SK-N-SH (cell line): Measurements from ENCODE around the gene POLR3H. TPM values are rescaled to one million over a fixed set of nuclear protein-coding genes. Genes with fewer than 3 reads are reported as not detected.
A peak's percentile ranks its signal among the peaks of the same experiment; 100 is the strongest.

Source experiments
- CTCF ChIA-PET: fragments of 300-600, 350-600 bp; formaldehyde crosslinking; extraction: SDS; loops from one replicate; lab custom pipeline; 2021; lab: Yijun Ruan, JAX
- POLR2A ChIA-PET: fragments of 350-600 bp; sonication (Branson Sonifier 250); formaldehyde crosslinking; extraction: SDS; loops from one replicate; lab custom pipeline; 2020; ENCODE audit warnings: antibody characterized with exemption, inconsistent platforms; lab: Yijun Ruan, JAX
- DNase-seq: peaks from one replicate; pipeline ENCODE4 v3.0.0; 2012
- H2AFZ ChIP-seq: fragments of 200-600 bp; sonication (generic); 2 replicates; pipeline ENCODE4 v1.8.1; 2016; ENCODE audit warnings: antibody characterized with exemption, mild to moderate bottlenecking, low read depth
- H3F3A ChIP-seq: fragments of 200-600 bp; sonication (generic); replicated peaks from 2 replicates; pipeline ENCODE3; 2016; ENCODE audit warnings: antibody characterized with exemption, mild to moderate bottlenecking; ENCODE audit not compliant: insufficient read depth
- H3K27ac ChIP-seq, 2 experiments: fragments of 200-500 bp in 1 of 2; fragments of 200-600 bp in 1 of 2; sonication (Bioruptor generic) in 1 of 2; sonication (generic), shearing (Covaris generic) in 1 of 2; 2 replicates each; pipeline versions ENCODE4 v1.5.1 to v1.6.1; 2014 to 2016; ENCODE audit warnings: low read depth in 2 of 2, inconsistent platforms in 1 of 2, low read length in 1 of 2, mild to moderate bottlenecking in 1 of 2, mixed read lengths in 1 of 2
- H3K27me3 ChIP-seq: fragments of 200-600 bp; sonication (generic), shearing (Covaris generic); 2 replicates; pipeline ENCODE4 v1.6.1; 2016; ENCODE audit warnings: mixed run types; ENCODE audit not compliant: insufficient read depth
- H3K36me3 ChIP-seq, 2 experiments: fragments of 200-500 bp in 1 of 2; fragments of 200-600 bp in 1 of 2; sonication (Bioruptor generic) in 1 of 2; sonication (generic) in 1 of 2; replicated peaks in 1 of 2; 2 replicates each; pipeline versions ENCODE3 to v1.5.1; 2014 to 2016; ENCODE audit warnings: low read length in 1 of 2, mild to moderate bottlenecking in 1 of 2; ENCODE audit not compliant: insufficient read depth in 2 of 2, control insufficient read depth in 1 of 2
- H3K4me1 ChIP-seq, 2 experiments: fragments of 200-500 bp in 1 of 2; fragments of 200-600 bp in 1 of 2; sonication (Bioruptor generic) in 1 of 2; sonication (generic), shearing (Covaris generic) in 1 of 2; 2 replicates each; pipeline versions ENCODE4 v1.5.1 to v1.6.1; 2014 to 2016; ENCODE audit warnings: low read depth in 1 of 2, low read length in 1 of 2, mixed run types in 1 of 2; ENCODE audit not compliant: insufficient read depth in 2 of 2, control insufficient read depth in 1 of 2
- H3K4me2 ChIP-seq: fragments of 200-600 bp; sonication (generic), shearing (Covaris generic); 2 replicates; pipeline ENCODE4 v1.6.1; 2017; ENCODE audit warnings: mixed run types
- H3K4me3 ChIP-seq, 2 experiments: fragments of 200-500 bp in 1 of 2; fragments of 200-600 bp in 1 of 2; sonication (Bioruptor generic) in 1 of 2; sonication (generic), shearing (Covaris generic) in 1 of 2; 2 replicates each; pipeline versions ENCODE4 v1.5.1 to v1.8.1; 2014 to 2016; ENCODE audit warnings: low read depth in 2 of 2, inconsistent platforms in 1 of 2, low read length in 1 of 2, mild to moderate bottlenecking in 1 of 2, mixed read lengths in 1 of 2, moderate library complexity in 1 of 2
- H3K79me2 ChIP-seq: fragments of 200-600 bp; sonication (generic); 2 replicates; pipeline ENCODE4 v1.8.1; 2017; ENCODE audit warnings: mild to moderate bottlenecking; ENCODE audit not compliant: insufficient read depth
- H3K9ac ChIP-seq: fragments of 200-600 bp; sonication (generic); 2 replicates; pipeline ENCODE4 v1.6.1; 2017; ENCODE audit warnings: mixed run types
- H3K9me2 ChIP-seq: fragments of 200-600 bp; sonication (generic); 2 replicates; pipeline ENCODE4 v1.6.1; 2017; ENCODE audit warnings: mixed run types
- H3K9me3 ChIP-seq: fragments of 200-600 bp; sonication (generic); 2 replicates; pipeline ENCODE4 v1.6.1; 2017; ENCODE audit warnings: mixed run types, mild to moderate bottlenecking, moderate library complexity
- H4K20me1 ChIP-seq: fragments of 200-600 bp; sonication (generic); 2 replicates; pipeline ENCODE4 v1.6.1; 2017; ENCODE audit warnings: mild to moderate bottlenecking, mixed run types; ENCODE audit not compliant: insufficient read depth
- CHD2 ChIP-seq: fragments of 150-350 bp; IDR thresholded peaks from 2 replicates; pipeline ENCODE4 v1.6.1; 2018; ENCODE audit warnings: low read length; ENCODE audit not compliant: partially characterized antibody
- EP300 ChIP-seq, 2 experiments: IDR thresholded peaks; 2 replicates each; pipeline versions ENCODE4 v1.4.0 to v1.6.1; 2012; ENCODE audit warnings: borderline replicate concordance in 1 of 2, low read depth in 1 of 2, low read length in 1 of 2
- EZH2phosphoT487 ChIP-seq: fragments of 200-600 bp; sonication (generic); IDR thresholded peaks from 2 replicates; pipeline ENCODE4 v1.6.1; 2017; ENCODE audit warnings: low read depth, mixed run types, mild to moderate bottlenecking, antibody characterized with exemption, moderate library complexity, borderline replicate concordance
- FOXM1 ChIP-seq: IDR thresholded peaks from 2 replicates; pipeline ENCODE4 v1.4.0; 2012; ENCODE audit warnings: low read depth, mild to moderate bottlenecking
- GABPA ChIP-seq: IDR thresholded peaks from 2 replicates; pipeline ENCODE4 v1.4.0; 2012; ENCODE audit warnings: low read depth, mild to moderate bottlenecking
- GATA2 ChIP-seq: sonication (generic); formaldehyde crosslinking; IDR thresholded peaks from 2 replicates; pipeline ENCODE4 v1.5.0; 2020; ENCODE audit warnings: mild to moderate bottlenecking, missing genetic modification reagents
- MEF2A ChIP-seq: IDR thresholded peaks from 2 replicates; pipeline ENCODE4 v1.4.0; 2012; ENCODE audit warnings: low read depth, borderline replicate concordance
- POLR2AphosphoS5 ChIP-seq: IDR thresholded peaks from 2 replicates; pipeline ENCODE4 v1.6.1; 2012; ENCODE audit warnings: low read depth, low read length
- RAD21 ChIP-seq: IDR thresholded peaks from 2 replicates; pipeline ENCODE4 v1.6.1; 2012; ENCODE audit warnings: mild to moderate bottlenecking, low read length
- RCOR1 ChIP-seq: fragments of 150-350 bp; IDR thresholded peaks from 2 replicates; pipeline ENCODE4 v1.6.1; 2017; ENCODE audit warnings: antibody characterized with exemption, low read length
- SIN3A ChIP-seq: IDR thresholded peaks from 2 replicates; pipeline ENCODE4 v1.6.1; 2012; ENCODE audit warnings: low read depth, mild to moderate bottlenecking, low read length, moderate library complexity, borderline replicate concordance
- SMC3 ChIP-seq: IDR thresholded peaks from 2 replicates; pipeline ENCODE4 v1.6.1; 2012; ENCODE audit warnings: low read depth, low read length, improper control_type of control experiment
- TAF1 ChIP-seq: IDR thresholded peaks from 2 replicates; pipeline ENCODE4 v1.6.1; 2012; ENCODE audit warnings: low read depth, mild to moderate bottlenecking, low read length, moderate library complexity, borderline replicate concordance
- TCF12 ChIP-seq: IDR thresholded peaks from 2 replicates; pipeline ENCODE4 v1.4.0; 2012
- TEAD4 ChIP-seq: IDR thresholded peaks from 2 replicates; pipeline ENCODE4 v1.4.0; 2012; ENCODE audit warnings: mild to moderate bottlenecking, borderline replicate concordance; ENCODE audit not compliant: insufficient read depth
- YY1 ChIP-seq: IDR thresholded peaks from 2 replicates; pipeline ENCODE4 v1.4.0; 2012; ENCODE audit warnings: low read depth, mild to moderate bottlenecking
- WGBS: methylation state at CpG from one replicate; pipeline ENCODE4 v1.1.6; 2017; ENCODE audit warnings: low lambda C conversion rate; 5-methylcytosine and 5-hydroxymethylcytosine counted together
- polyA plus RNA-seq, 3 experiments: library from polyadenylated mRNA; depleted of rRNA; stranded (reverse); fragments of >200 nt; gene quantifications; 2 replicates each; pipeline ENCODE4 v1.2.3, GENCODE V29; 2012
- TF ChIP-seq, protein P1 (sequence below): fragments of 150-350 bp; IDR thresholded peaks from 2 replicates; pipeline ENCODE4 v1.6.1; 2017; ENCODE audit warnings: antibody characterized with exemption, low read length, low read depth, borderline replicate concordance
- TF ChIP-seq, protein P2 (sequence below): IDR thresholded peaks from 2 replicates; pipeline ENCODE4 v1.6.1; 2012; ENCODE audit warnings: mild to moderate bottlenecking, low read depth, low read length, moderate library complexity
- TF ChIP-seq, protein P3 (sequence below): IDR thresholded peaks from 2 replicates; pipeline ENCODE4; 2012
- TF ChIP-seq, protein P4 (sequence below): IDR thresholded peaks from 2 replicates; pipeline ENCODE4 v1.4.0; 2012; ENCODE audit warnings: low read depth, borderline replicate concordance

The POLR3H gene
- polyA plus RNA-seq, 1 of the 3 experiments (the other 2 are of a cell fraction): 22.9 TPM

DNA sequence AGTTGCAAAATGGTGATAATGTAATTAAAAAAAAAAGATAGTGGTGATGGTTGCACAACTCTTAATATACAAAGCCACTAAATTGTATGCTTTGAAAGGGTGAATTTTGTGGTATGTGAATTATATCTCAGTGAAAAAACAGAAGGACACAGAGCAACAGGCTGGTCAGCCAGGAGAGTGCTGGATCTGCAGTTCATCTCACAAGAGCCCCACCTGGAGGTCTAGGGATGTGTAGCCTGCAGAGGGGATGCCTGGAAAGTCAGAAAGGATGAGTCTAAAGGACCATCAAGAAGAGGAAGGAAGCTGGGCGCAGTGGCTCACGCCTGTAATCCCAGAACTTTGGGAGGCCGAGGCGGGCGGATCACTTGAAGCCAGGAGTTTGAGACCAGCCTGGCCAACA lies 9.0 kb downstream of the POLR3H start:
- Histone ChIP-seq H3K27me3 (no peaks in the 10 kb centered on the region), H3K4me3 (no peak overlapping the region), H2AFZ (no peak overlapping the region), H3K4me2 (no peak overlapping the region), H3K27ac (no peak overlapping the region), H3K79me2 (peaks cover 12% of the 10 kb centered on the region), H3K9me2 (no peaks in the 10 kb centered on the region), H3K9ac (no peak overlapping the region), H3K4me1 (no peaks in the 10 kb centered on the region; a peak in 1 of 4 replicates), H3K9me3 (no peaks in the 10 kb centered on the region), H4K20me1 (no peaks in the 10 kb centered on the region), H3K36me3 (peaks cover 0 to 9% of the 10 kb centered on the region in 2 experiments), H3F3A (no peaks in the 10 kb centered on the region)
- TF ChIP-seq YY1: no peak
- no peak for TF ChIP-seq POLR2AphosphoS5
- TF ChIP-seq GATA2 (CRISPR knock-in tag): no peak
- TF ChIP-seq, protein P1, sequence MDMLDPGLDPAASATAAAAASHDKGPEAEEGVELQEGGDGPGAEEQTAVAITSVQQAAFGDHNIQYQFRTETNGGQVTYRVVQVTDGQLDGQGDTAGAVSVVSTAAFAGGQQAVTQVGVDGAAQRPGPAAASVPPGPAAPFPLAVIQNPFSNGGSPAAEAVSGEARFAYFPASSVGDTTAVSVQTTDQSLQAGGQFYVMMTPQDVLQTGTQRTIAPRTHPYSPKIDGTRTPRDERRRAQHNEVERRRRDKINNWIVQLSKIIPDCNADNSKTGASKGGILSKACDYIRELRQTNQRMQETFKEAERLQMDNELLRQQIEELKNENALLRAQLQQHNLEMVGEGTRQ: no peak
- no peak for TF ChIP-seq TCF12
- TF ChIP-seq RAD21: no peak
- TF ChIP-seq GABPA: no peak
- TF ChIP-seq TEAD4: no peak
- TF ChIP-seq EP300 (IDR thresholded peaks at IDR 0.05; ENCODE audit: borderline replicate concordance in 1 of 2, low read depth in 1 of 2, low read length in 1 of 2): no peak
- TF ChIP-seq FOXM1: no peak
- TF ChIP-seq, protein P2, sequence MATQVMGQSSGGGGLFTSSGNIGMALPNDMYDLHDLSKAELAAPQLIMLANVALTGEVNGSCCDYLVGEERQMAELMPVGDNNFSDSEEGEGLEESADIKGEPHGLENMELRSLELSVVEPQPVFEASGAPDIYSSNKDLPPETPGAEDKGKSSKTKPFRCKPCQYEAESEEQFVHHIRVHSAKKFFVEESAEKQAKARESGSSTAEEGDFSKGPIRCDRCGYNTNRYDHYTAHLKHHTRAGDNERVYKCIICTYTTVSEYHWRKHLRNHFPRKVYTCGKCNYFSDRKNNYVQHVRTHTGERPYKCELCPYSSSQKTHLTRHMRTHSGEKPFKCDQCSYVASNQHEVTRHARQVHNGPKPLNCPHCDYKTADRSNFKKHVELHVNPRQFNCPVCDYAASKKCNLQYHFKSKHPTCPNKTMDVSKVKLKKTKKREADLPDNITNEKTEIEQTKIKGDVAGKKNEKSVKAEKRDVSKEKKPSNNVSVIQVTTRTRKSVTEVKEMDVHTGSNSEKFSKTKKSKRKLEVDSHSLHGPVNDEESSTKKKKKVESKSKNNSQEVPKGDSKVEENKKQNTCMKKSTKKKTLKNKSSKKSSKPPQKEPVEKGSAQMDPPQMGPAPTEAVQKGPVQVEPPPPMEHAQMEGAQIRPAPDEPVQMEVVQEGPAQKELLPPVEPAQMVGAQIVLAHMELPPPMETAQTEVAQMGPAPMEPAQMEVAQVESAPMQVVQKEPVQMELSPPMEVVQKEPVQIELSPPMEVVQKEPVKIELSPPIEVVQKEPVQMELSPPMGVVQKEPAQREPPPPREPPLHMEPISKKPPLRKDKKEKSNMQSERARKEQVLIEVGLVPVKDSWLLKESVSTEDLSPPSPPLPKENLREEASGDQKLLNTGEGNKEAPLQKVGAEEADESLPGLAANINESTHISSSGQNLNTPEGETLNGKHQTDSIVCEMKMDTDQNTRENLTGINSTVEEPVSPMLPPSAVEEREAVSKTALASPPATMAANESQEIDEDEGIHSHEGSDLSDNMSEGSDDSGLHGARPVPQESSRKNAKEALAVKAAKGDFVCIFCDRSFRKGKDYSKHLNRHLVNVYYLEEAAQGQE: no peak
- no peak for TF ChIP-seq RCOR1
- DNase-seq: peak; percentile 30
- CTCF ChIA-PET: interaction anchor here (1.3 kb wide), 2 partner anchors 9 kb away, joined by 4 to 7 read pairs; partner anchors contain the start of gene POLR3H
- POLR2A ChIA-PET: no interaction called here
- WGBS: 89% methylated on average over 5 of the region's 5 CpGs

DNA sequence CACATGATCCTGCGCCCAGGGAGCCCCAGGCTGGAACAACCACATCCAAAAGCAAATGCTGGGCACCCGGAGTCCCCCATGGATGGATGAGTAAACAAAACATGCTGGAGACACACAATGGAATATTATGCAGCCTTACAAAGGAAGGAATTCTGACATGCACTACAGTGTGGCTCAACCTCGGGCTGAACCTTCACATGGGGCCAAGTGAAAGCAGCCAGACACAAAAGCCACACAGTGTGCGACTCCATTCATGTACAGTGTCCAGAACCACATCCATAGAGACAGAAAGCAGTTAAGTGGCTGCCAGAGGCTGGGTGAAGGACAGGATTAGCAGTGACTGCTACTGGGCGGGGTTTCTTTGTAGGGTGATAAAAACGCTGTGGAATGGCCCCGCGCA lies 10.1 kb downstream of the POLR3H start:
- WGBS: 98% methylated on average over 6 of the region's 8 CpGs
- H3K79me2 ChIP-seq: peaks cover 5% of the 10 kb centered on the region; the same call in 1 of the 2 replicates
- no peak overlapping the region for H3K4me2 ChIP-seq
- peaks cover 0 to 9% of the 10 kb centered on the region in 2 experiments for H3K36me3 ChIP-seq
- POLR2A ChIA-PET: no interaction called here
- no peaks in the 10 kb centered on the region for H4K20me1 ChIP-seq
- no peak overlapping the region for H3K9ac ChIP-seq
- no peak overlapping the region for H3K27ac ChIP-seq
- H2AFZ ChIP-seq: no peak overlapping the region
- no peaks in the 10 kb centered on the region for H3F3A ChIP-seq
- CTCF ChIA-PET: no interaction called here
- no peaks in the 10 kb centered on the region for H3K9me3 ChIP-seq
- H3K4me3 ChIP-seq: no peak overlapping the region
- DNase-seq: no peak
- H3K9me2 ChIP-seq: no peaks in the 10 kb centered on the region
- no peaks in the 10 kb centered on the region; a peak in 1 of 4 replicates for H3K4me1 ChIP-seq
- no peaks in the 10 kb centered on the region for H3K27me3 ChIP-seq
- TF ChIP-seq CHD2: no peak
- TF ChIP-seq, protein P3, sequence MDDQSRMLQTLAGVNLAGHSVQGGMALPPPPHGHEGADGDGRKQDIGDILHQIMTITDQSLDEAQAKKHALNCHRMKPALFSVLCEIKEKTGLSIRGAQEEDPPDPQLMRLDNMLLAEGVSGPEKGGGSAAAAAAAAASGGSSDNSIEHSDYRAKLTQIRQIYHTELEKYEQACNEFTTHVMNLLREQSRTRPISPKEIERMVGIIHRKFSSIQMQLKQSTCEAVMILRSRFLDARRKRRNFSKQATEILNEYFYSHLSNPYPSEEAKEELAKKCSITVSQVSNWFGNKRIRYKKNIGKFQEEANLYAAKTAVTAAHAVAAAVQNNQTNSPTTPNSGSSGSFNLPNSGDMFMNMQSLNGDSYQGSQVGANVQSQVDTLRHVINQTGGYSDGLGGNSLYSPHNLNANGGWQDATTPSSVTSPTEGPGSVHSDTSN: no peak
- no peak for TF ChIP-seq GATA2 (CRISPR knock-in tag)
- TF ChIP-seq SMC3: no peak
- TF ChIP-seq POLR2AphosphoS5: no peak
- TF ChIP-seq EZH2phosphoT487: no peak
- TF ChIP-seq TAF1: no peak
- no peak for TF ChIP-seq RAD21
- TF ChIP-seq YY1: no peak
- TF ChIP-seq, protein P4, sequence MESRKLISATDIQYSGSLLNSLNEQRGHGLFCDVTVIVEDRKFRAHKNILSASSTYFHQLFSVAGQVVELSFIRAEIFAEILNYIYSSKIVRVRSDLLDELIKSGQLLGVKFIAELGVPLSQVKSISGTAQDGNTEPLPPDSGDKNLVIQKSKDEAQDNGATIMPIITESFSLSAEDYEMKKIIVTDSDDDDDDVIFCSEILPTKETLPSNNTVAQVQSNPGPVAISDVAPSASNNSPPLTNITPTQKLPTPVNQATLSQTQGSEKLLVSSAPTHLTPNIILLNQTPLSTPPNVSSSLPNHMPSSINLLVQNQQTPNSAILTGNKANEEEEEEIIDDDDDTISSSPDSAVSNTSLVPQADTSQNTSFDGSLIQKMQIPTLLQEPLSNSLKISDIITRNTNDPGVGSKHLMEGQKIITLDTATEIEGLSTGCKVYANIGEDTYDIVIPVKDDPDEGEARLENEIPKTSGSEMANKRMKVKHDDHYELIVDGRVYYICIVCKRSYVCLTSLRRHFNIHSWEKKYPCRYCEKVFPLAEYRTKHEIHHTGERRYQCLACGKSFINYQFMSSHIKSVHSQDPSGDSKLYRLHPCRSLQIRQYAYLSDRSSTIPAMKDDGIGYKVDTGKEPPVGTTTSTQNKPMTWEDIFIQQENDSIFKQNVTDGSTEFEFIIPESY: no peak
- no peak for TF ChIP-seq MEF2A
- TF ChIP-seq SIN3A: no peak
